KMS-11 (cell line): Measurements from ENCODE around the gene VSIR.

Experiments
- H2AFZ ChIP-seq: fragments of 200-600 bp; sonication (generic); 2 replicates; pipeline ENCODE4 v1.6.1; 2016; ENCODE audit warnings: antibody characterized with exemption, mixed run types, low read depth
- H3K27ac ChIP-seq: fragments of 200-600 bp; sonication (generic); 2 replicates; pipeline ENCODE4 v1.6.1; 2016; ENCODE audit warnings: mild to moderate bottlenecking, mixed run types
- H3K27me3 ChIP-seq: fragments of 200-600 bp; sonication (generic); 2 replicates; pipeline ENCODE4 v1.6.1; 2017; ENCODE audit warnings: mild to moderate bottlenecking, low read depth, mixed run types, moderate library complexity; ENCODE audit not compliant: insufficient read depth
- H3K36me3 ChIP-seq: fragments of 200-600 bp; sonication (generic); 2 replicates; pipeline ENCODE4 v1.6.1; 2017; ENCODE audit warnings: mild to moderate bottlenecking, mixed run types; ENCODE audit not compliant: insufficient read depth
- H3K4me1 ChIP-seq: fragments of 200-600 bp; sonication (generic); 2 replicates; pipeline ENCODE4 v1.6.1; 2016; ENCODE audit warnings: mild to moderate bottlenecking, low read depth, mixed run types; ENCODE audit not compliant: poor library complexity, severe bottlenecking
- H3K4me2 ChIP-seq: fragments of 200-600 bp; sonication (generic); 2 replicates; pipeline ENCODE4 v1.7.0; 2016; ENCODE audit warnings: mild to moderate bottlenecking, mixed run types
- H3K4me3 ChIP-seq: fragments of 200-600 bp; sonication (generic); IDR thresholded peaks from 2 replicates; pipeline ENCODE4 v1.6.1; 2017; ENCODE audit warnings: low read depth, low read length, mixed read lengths; ENCODE audit not compliant: insufficient read depth
- H3K79me2 ChIP-seq: fragments of 200-600 bp; sonication (generic); 2 replicates; pipeline ENCODE4 v1.6.1; 2016; ENCODE audit warnings: low read depth, mixed run types; ENCODE audit not compliant: insufficient read depth
- H3K9ac ChIP-seq: fragments of 200-600 bp; sonication (generic); 2 replicates; pipeline ENCODE4 v1.6.1; 2016; ENCODE audit warnings: mild to moderate bottlenecking, mixed run types
- H4K20me1 ChIP-seq: fragments of 200-600 bp; sonication (generic); 2 replicates; pipeline ENCODE4 v1.6.1; 2016; ENCODE audit warnings: mild to moderate bottlenecking, mixed run types; ENCODE audit not compliant: insufficient read depth
- TF ChIP-seq, protein P1 (sequence below): fragments of 200-600 bp; sonication (generic); conservative IDR thresholded peaks from 2 replicates; pipeline ENCODE4 v1.6.1; 2017; ENCODE audit warnings: low read depth, mild to moderate bottlenecking, antibody characterized with exemption, low read length, moderate library complexity, mixed read lengths

Gene VSIR

DNA sequence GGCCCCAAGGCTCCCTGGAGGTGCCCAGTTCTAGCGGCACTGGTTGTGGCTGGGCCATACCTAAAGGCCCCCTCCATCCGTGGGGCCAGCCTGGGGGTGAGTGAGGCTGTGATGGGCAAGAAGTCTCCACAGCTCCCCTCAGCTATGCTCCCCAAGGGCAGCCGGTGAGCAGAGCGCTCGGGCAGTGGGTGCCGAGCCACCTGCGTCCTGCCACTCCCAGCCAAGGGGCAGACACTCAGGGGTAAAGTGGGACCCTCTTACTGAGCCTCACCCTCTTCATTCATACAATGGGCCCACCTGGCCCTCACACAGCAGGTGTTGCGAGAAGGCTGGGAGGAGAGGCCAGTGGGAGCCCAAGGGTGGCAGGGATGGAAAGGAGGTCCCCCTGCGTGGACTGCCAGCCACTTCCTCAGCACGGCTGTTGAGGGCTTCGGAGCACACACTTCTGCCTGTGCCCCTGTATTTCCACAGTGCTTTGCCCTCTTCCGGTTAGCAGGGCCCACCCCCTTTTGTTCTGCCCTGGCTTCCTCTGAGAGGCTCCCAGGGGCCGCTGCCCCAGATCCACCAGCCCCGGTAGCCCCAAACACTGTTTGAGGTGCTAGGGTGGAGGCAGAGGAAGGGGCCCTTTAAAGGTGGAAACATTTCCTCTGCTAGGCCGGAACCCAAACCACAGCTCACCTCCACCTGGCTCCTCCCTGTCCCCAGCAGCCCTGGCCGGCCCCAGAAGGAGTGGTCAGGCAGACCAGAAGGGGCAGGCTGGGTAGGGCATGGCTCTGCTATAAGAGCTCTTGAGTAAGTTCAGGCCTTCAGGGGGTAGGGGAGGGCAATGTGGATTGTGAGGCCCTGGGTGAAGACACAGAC, 37.4 kb downstream of the VSIR start:
- H4K20me1 ChIP-seq, result no peaks in the 10 kb centered on the region
- H3K36me3 ChIP-seq, result no peaks in the 10 kb centered on the region
- no peaks in the 10 kb centered on the region for H3K4me1 ChIP-seq
- TF ChIP-seq, protein P1, sequence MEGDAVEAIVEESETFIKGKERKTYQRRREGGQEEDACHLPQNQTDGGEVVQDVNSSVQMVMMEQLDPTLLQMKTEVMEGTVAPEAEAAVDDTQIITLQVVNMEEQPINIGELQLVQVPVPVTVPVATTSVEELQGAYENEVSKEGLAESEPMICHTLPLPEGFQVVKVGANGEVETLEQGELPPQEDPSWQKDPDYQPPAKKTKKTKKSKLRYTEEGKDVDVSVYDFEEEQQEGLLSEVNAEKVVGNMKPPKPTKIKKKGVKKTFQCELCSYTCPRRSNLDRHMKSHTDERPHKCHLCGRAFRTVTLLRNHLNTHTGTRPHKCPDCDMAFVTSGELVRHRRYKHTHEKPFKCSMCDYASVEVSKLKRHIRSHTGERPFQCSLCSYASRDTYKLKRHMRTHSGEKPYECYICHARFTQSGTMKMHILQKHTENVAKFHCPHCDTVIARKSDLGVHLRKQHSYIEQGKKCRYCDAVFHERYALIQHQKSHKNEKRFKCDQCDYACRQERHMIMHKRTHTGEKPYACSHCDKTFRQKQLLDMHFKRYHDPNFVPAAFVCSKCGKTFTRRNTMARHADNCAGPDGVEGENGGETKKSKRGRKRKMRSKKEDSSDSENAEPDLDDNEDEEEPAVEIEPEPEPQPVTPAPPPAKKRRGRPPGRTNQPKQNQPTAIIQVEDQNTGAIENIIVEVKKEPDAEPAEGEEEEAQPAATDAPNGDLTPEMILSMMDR, result no peak
- no peak overlapping the region for H2AFZ ChIP-seq
- H3K4me3 ChIP-seq, result no peak overlapping the region
- no peak overlapping the region for H3K27ac ChIP-seq
- H3K9ac ChIP-seq, result no peak overlapping the region
- no peaks in the 10 kb centered on the region for H3K79me2 ChIP-seq
- H3K4me2 ChIP-seq, result no peak overlapping the region
- no peaks in the 10 kb centered on the region; the same call in 1 of the 2 replicates for H3K27me3 ChIP-seq

- H3K36me3 ChIP-seq, result no peaks in the 10 kb centered on the region
- no peak overlapping the region for H3K27ac ChIP-seq
- H4K20me1 ChIP-seq, result no peaks in the 10 kb centered on the region
- H3K4me3 ChIP-seq, result no peak overlapping the region
- no peak overlapping the region for H2AFZ ChIP-seq
- no peak overlapping the region for H3K9ac ChIP-seq
- no peaks in the 10 kb centered on the region; the same call in 1 of the 2 replicates for H3K27me3 ChIP-seq
- H3K79me2 ChIP-seq, result no peaks in the 10 kb centered on the region
- TF ChIP-seq, protein P1, result no peak
- H3K4me2 ChIP-seq, result no peak overlapping the region
- no peaks in the 10 kb centered on the region for H3K4me1 ChIP-seq
Observed at GRCh38 chr10:71734797-71735196, 38.5 kb downstream of the VSIR start.

DNA sequence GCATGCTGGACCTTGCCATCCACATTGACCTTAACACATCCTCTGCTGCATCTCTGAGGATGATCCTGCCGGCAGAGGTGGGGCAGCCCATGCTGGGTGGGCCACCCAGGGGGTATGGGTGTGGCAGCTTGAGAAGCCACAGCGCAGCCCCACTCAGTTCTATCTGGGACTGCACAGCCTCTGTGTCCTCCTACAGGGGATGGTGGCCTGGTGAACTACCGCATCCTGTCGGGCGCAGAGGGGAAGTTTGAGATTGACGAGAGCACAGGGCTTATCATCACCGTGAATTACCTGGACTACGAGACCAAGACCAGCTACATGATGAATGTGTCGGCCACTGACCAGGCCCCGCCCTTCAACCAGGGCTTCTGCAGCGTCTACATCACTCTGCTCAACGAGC, 41.5 kb downstream of the VSIR start:
- H3K4me3 ChIP-seq, result no peak overlapping the region
- H3K9ac ChIP-seq, result no peak overlapping the region
- H3K36me3 ChIP-seq, result no peaks in the 10 kb centered on the region
- no peak overlapping the region for H2AFZ ChIP-seq
- no peak overlapping the region for H3K4me2 ChIP-seq
- TF ChIP-seq, protein P1, result no peak
- H3K27ac ChIP-seq, result no peak overlapping the region
- no peaks in the 10 kb centered on the region for H4K20me1 ChIP-seq
- no peaks in the 10 kb centered on the region for H3K27me3 ChIP-seq
- peaks cover 19% of the 10 kb centered on the region for H3K4me1 ChIP-seq
- no peaks in the 10 kb centered on the region for H3K79me2 ChIP-seq

GRCh38 chr10:71729161-71729636, 44.1 kb downstream of the VSIR start:
- H3K4me2 ChIP-seq, result no peak overlapping the region
- H2AFZ ChIP-seq, result no peak overlapping the region
- TF ChIP-seq, protein P1, result no peak
- no peak overlapping the region for H3K27ac ChIP-seq
- no peak overlapping the region for H3K4me3 ChIP-seq
- peaks cover 19% of the 10 kb centered on the region for H3K4me1 ChIP-seq
- H3K27me3 ChIP-seq, result no peaks in the 10 kb centered on the region
- H3K36me3 ChIP-seq, result no peaks in the 10 kb centered on the region
- H4K20me1 ChIP-seq, result no peaks in the 10 kb centered on the region
- no peaks in the 10 kb centered on the region for H3K79me2 ChIP-seq
- H3K9ac ChIP-seq, result no peak overlapping the region
